CD4-positive, alpha-beta T cell treated with Interferon gamma for 1 hour (primary cell): ENCODE data around the gene KIAA1755.

Experiments
- DNase-seq: peaks from one replicate; pipeline ENCODE4 v3.0.0-alpha.2; 2020

The KIAA1755 gene

GRCh38 chr20:38217791-38218565 lies 42.6 kb downstream of the KIAA1755 start:
- no peak for DNase-seq

- no peak for DNase-seq
These were observed 43.6 kb downstream of the KIAA1755 start for GRCh38 chr20:38216746-38217595.

GRCh38 chr20:38216201-38216600 lies 44.3 kb downstream of the KIAA1755 start:
- DNase-seq, result no peak

- DNase-seq, result no peak
These were observed 45.0 kb downstream of the KIAA1755 start for GRCh38 chr20:38215194-38216182.

GRCh38 chr20:38214256-38215193 lies 46.0 kb downstream of the KIAA1755 start:
- DNase-seq, result no peak

GRCh38 chr20:38213607-38213940 lies 47.0 kb downstream of the KIAA1755 start:
- no peak for DNase-seq

- DNase-seq, result no peak
These were observed 47.5 kb downstream of the KIAA1755 start for GRCh38 chr20:38212806-38213606.

GRCh38 chr20:38211200-38212097 lies 49.1 kb downstream of the KIAA1755 start:
- DNase-seq, result no peak

- DNase-seq, result no peak
These were observed 49.8 kb downstream of the KIAA1755 start for GRCh38 chr20:38210741-38211140.

GRCh38 chr20:38209736-38210405 lies 50.7 kb downstream of the KIAA1755 start:
- DNase-seq, result no peak

- DNase-seq, result no peak
These were observed 51.4 kb downstream of the KIAA1755 start for GRCh38 chr20:38209054-38209675.

- DNase-seq, result no peak
These were observed 52.0 kb downstream of the KIAA1755 start for GRCh38 chr20:38208523-38208922.

GRCh38 chr20:38208088-38208487 lies 52.4 kb downstream of the KIAA1755 start:
- DNase-seq, result no peak

GRCh38 chr20:38207621-38208020 lies 52.9 kb downstream of the KIAA1755 start:
- no peak for DNase-seq

- no peak for DNase-seq
These were observed 55.5 kb downstream of the KIAA1755 start for GRCh38 chr20:38205001-38205400.

GRCh38 chr20:38203981-38204357 lies 56.6 kb downstream of the KIAA1755 start:
- DNase-seq, result no peak

- no peak for DNase-seq
These were observed 57.1 kb downstream of the KIAA1755 start for GRCh38 chr20:38203337-38203980.

GRCh38 chr20:38202982-38203293 lies 57.6 kb downstream of the KIAA1755 start:
- DNase-seq, result no peak
